HFFc6 (cell line): ENCODE measurements around the gene KCNMA1. TPM values are rescaled to one million over a fixed set of nuclear protein-coding genes. Genes with fewer than 3 reads are reported as not detected.

Source experiments
- DNase-seq: peaks from one replicate; pipeline ENCODE4 v3.0.0-alpha.2; 2018
- H3K27ac Mint-ChIP-seq: 2 replicates; pipeline ENCODE4 v1.8.0; 2020; ENCODE audit warnings: mild to moderate bottlenecking, mixed read lengths
- H3K27me3 Mint-ChIP-seq: 2 replicates; pipeline ENCODE4 v1.8.0; 2021; ENCODE audit warnings: mild to moderate bottlenecking, moderate library complexity, mixed read lengths; ENCODE audit not compliant: insufficient read depth
- H3K36me3 Mint-ChIP-seq: 2 replicates; pipeline ENCODE4 v1.8.0; 2021; ENCODE audit warnings: low read depth, mixed read lengths
- H3K4me1 Mint-ChIP-seq: 2 replicates; pipeline ENCODE4 v1.8.0; 2020; ENCODE audit warnings: low read depth, mixed read lengths
- H3K4me3 Mint-ChIP-seq: 2 replicates; pipeline ENCODE4 v1.8.0; 2020; ENCODE audit warnings: mild to moderate bottlenecking, moderate library complexity, mixed read lengths
- H3K9me3 Mint-ChIP-seq: 2 replicates; pipeline ENCODE4 v1.8.0; 2020; ENCODE audit warnings: mild to moderate bottlenecking, mixed read lengths
- CTCF ChIP-seq: fragments of 200-600 bp; sonication (generic); IDR thresholded peaks from 2 replicates; pipeline ENCODE4 v1.5.0; 2021; ENCODE audit warnings: antibody characterized with exemption, mild to moderate bottlenecking
- total RNA-seq, 6 experiments: library from RNA; stranded (reverse); fragmentation: NEBNext Ultra II Directional; extraction: Animal tissue kit (Norgen Biotek cat#: 25700); gene quantifications; 2 replicates in 1 of 6; 3 replicates in 5 of 6; pipeline ENCODE4 v1.2.3, GENCODE V29; 2021

Gene KCNMA1
- total RNA-seq, 6 experiments from 2014 or later, result 87.1 to 191 (median 93.5) TPM

GRCh38 chr10:77176232-77176631, 461.4 kb downstream of the KCNMA1 start:
- peaks cover 82% of the 10 kb centered on the region for H3K4me1 Mint-ChIP-seq
- H3K27me3 Mint-ChIP-seq, result peaks cover 4% of the 10 kb centered on the region
- peaks cover 6% of the 10 kb centered on the region for H3K36me3 Mint-ChIP-seq
- DNase-seq, result no peak
- no peak overlapping the region for H3K4me3 Mint-ChIP-seq
- H3K9me3 Mint-ChIP-seq, result no peaks in the 10 kb centered on the region
- no peak overlapping the region for H3K27ac Mint-ChIP-seq
- TF ChIP-seq CTCF, result no peak

- Mint-ChIP-seq H3K27ac (peak overlapping the region; percentile 42), H3K27me3 (peaks cover 4% of the 10 kb centered on the region), H3K9me3 (no peaks in the 10 kb centered on the region), H3K4me1 (peaks cover 81% of the 10 kb centered on the region), H3K36me3 (peaks cover 6% of the 10 kb centered on the region), H3K4me3 (no peak overlapping the region)
- no peak for DNase-seq
- no peak for TF ChIP-seq CTCF
Observed at GRCh38 chr10:77175631-77176222, 461.9 kb downstream of the KCNMA1 start.

GRCh38 chr10:77173615-77174461, 463.8 kb downstream of the KCNMA1 start:
- H3K27ac Mint-ChIP-seq, result no peak overlapping the region
- H3K4me1 Mint-ChIP-seq, result peaks cover 67% of the 10 kb centered on the region
- peak; percentile 96 for TF ChIP-seq CTCF
- peaks cover 5% of the 10 kb centered on the region for H3K36me3 Mint-ChIP-seq
- H3K9me3 Mint-ChIP-seq, result no peaks in the 10 kb centered on the region
- H3K4me3 Mint-ChIP-seq, result no peak overlapping the region
- DNase-seq, result peak; percentile 70
- H3K27me3 Mint-ChIP-seq, result peaks cover 4% of the 10 kb centered on the region

GRCh38 chr10:77172086-77172485, 465.5 kb downstream of the KCNMA1 start:
- Mint-ChIP-seq H3K4me1 (peaks cover 52% of the 10 kb centered on the region), H3K27me3 (no peaks in the 10 kb centered on the region; the same call in none of the 2 replicates), H3K27ac (peak overlapping the region; percentile 36; the same call in 1 of the 2 replicates), H3K36me3 (peaks cover 5% of the 10 kb centered on the region; the same call in 1 of the 2 replicates), H3K9me3 (no peaks in the 10 kb centered on the region), H3K4me3 (no peak overlapping the region)
- no peak for TF ChIP-seq CTCF
- DNase-seq, result no peak

GRCh38 chr10:77168861-77169260, 468.7 kb downstream of the KCNMA1 start:
- Mint-ChIP-seq H3K4me1 (peaks cover 22% of the 10 kb centered on the region), H3K36me3 (peaks cover 5% of the 10 kb centered on the region; the same call in 1 of the 2 replicates), H3K27ac (no peak overlapping the region), H3K9me3 (no peaks in the 10 kb centered on the region), H3K27me3 (no peaks in the 10 kb centered on the region; the same call in none of the 2 replicates), H3K4me3 (no peak overlapping the region)
- no peak for TF ChIP-seq CTCF
- no peak for DNase-seq
